ENCODE results near the gene EDIL3. TPM values are rescaled to one million over a fixed set of nuclear protein-coding genes. Genes with fewer than 3 reads are reported as not detected.

The EDIL3 gene
- total RNA-seq, 4 donors from 2014 or later = 9.4 to 21.5 (median 17.5) TPM

GRCh38 chr5:83919071-83920041 lies 465.3 kb downstream of the EDIL3 start:
- 63% methylated on average over 4 of the region's 4 CpGs for WGBS
- Histone ChIP-seq H3K9me3 (no peaks in the 10 kb centered on the region), H3K4me3 (no peak overlapping the region), H3K4me1 (no peaks in the 10 kb centered on the region), H3K36me3 (no peaks in the 10 kb centered on the region), H3K27me3 (no peaks in the 10 kb centered on the region), H3K27ac (no peak overlapping the region)
- DNase-seq (ENCODE audit: low spot score in 2 of 2) = no peak
- no peak for TF ChIP-seq POLR2AphosphoS5 (IDR thresholded peaks at IDR 0.05)
- no peak for TF ChIP-seq EP300 (IDR thresholded peaks at IDR 0.05)
- TF ChIP-seq POLR2A (IDR thresholded peaks at IDR 0.05) = no peak
- TF ChIP-seq, protein P1, sequence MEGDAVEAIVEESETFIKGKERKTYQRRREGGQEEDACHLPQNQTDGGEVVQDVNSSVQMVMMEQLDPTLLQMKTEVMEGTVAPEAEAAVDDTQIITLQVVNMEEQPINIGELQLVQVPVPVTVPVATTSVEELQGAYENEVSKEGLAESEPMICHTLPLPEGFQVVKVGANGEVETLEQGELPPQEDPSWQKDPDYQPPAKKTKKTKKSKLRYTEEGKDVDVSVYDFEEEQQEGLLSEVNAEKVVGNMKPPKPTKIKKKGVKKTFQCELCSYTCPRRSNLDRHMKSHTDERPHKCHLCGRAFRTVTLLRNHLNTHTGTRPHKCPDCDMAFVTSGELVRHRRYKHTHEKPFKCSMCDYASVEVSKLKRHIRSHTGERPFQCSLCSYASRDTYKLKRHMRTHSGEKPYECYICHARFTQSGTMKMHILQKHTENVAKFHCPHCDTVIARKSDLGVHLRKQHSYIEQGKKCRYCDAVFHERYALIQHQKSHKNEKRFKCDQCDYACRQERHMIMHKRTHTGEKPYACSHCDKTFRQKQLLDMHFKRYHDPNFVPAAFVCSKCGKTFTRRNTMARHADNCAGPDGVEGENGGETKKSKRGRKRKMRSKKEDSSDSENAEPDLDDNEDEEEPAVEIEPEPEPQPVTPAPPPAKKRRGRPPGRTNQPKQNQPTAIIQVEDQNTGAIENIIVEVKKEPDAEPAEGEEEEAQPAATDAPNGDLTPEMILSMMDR (IDR thresholded peaks at IDR 0.05) = no peak

DNA sequence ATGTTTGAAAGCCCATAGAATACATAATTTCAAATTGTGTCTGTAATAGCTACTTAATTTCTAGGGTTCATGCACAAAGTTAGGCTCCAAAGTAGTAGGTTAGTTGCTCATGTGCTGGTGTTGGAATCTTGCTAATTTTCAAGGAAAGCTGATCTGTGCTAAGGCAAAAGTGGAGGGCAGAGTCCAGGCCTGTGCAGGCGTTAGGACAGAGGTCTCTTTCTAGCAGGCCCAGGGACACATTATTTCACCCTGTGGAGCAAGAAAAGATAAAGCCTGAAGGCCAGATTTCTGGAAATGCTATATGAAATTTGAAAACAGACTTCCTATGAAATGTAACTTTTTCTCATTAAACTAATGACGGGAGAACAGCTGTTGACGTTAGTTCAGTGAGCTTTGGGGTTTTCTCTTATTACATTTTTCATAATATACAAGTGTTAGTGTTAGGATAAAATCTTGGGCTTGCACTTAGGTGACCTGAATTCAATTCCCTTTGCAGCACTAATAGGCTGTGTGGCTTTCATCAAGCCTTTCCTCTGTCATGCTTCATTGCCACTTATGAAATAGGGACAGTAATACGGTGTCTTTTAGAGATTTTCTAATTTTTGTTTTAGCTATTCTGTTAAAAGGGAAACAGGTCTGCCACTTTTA lies 467.3 kb downstream of the EDIL3 start:
- 68% methylated on average over 4 of the region's 4 CpGs for WGBS
- no peak overlapping the region for H3K27ac ChIP-seq
- DNase-seq (ENCODE audit: low spot score in 2 of 2) = no peak
- no peaks in the 10 kb centered on the region for H3K27me3 ChIP-seq
- no peaks in the 10 kb centered on the region for H3K4me1 ChIP-seq
- no peak overlapping the region for H3K4me3 ChIP-seq
- H3K9me3 ChIP-seq = no peaks in the 10 kb centered on the region
- TF ChIP-seq EP300 (IDR thresholded peaks at IDR 0.05) (no peak), POLR2A (IDR thresholded peaks at IDR 0.05) (no peak), POLR2AphosphoS5 (IDR thresholded peaks at IDR 0.05) (no peak)
- TF ChIP-seq, protein P1 (IDR thresholded peaks at IDR 0.05) = no peak
- no peaks in the 10 kb centered on the region for H3K36me3 ChIP-seq

DNA sequence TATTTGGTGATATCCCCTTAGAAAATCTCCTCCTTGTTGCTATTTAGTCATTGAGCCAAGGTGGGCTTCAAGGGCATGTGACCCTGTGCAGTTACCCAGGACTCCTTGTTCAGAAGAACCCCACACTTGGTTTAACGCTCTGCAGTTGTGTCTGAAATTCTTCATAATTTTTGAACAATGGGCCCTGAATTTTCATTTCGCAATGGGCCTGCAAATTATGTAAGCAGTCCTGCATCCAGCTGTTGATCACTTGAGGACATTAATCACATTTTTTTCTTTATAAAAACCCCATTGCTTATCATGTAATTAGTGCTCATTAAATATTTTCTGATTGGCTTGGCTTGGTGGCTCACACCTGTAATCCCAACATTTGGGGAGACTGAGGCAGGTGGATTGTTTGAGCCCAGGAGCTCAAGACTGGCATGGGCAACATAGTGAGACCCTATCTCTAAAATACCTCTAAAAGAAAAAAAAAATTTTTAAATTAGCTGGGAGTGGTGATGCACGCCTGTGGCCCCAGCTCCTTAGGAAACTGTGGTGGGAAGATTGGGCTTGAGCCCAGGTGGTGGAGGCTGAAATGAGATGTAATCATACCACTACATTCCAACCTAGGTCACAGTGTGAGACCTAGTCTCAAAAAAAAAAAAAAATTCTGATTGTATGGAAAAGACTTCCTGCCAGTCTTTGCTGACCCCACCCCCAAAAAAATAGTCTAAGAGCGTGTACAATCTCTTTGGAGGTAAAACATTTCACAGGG lies 469.8 kb downstream of the EDIL3 start:
- no peak for DNase-seq (ENCODE audit: low spot score in 2 of 2)
- no peak for TF ChIP-seq POLR2A (IDR thresholded peaks at IDR 0.05)
- TF ChIP-seq EP300 (IDR thresholded peaks at IDR 0.05) = no peak
- TF ChIP-seq, protein P1 (IDR thresholded peaks at IDR 0.05) = no peak
- no peak for TF ChIP-seq POLR2AphosphoS5 (IDR thresholded peaks at IDR 0.05)
- no peak overlapping the region for H3K4me3 ChIP-seq
- H3K4me1 ChIP-seq = no peaks in the 10 kb centered on the region
- no peak overlapping the region for H3K27ac ChIP-seq
- no peaks in the 10 kb centered on the region for H3K27me3 ChIP-seq
- H3K36me3 ChIP-seq = no peaks in the 10 kb centered on the region
- H3K9me3 ChIP-seq = no peaks in the 10 kb centered on the region
- WGBS = 81% methylated on average over 4 of the region's 4 CpGs

- Histone ChIP-seq H3K4me1 (no peaks in the 10 kb centered on the region), H3K9me3 (no peaks in the 10 kb centered on the region), H3K27me3 (no peaks in the 10 kb centered on the region), H3K36me3 (no peaks in the 10 kb centered on the region), H3K27ac (no peak overlapping the region), H3K4me3 (no peak overlapping the region)
- DNase-seq (ENCODE audit: low spot score in 2 of 2) = no peak
- no peak for TF ChIP-seq POLR2A (IDR thresholded peaks at IDR 0.05)
- TF ChIP-seq POLR2AphosphoS5 (IDR thresholded peaks at IDR 0.05) = no peak
- TF ChIP-seq, protein P1 (IDR thresholded peaks at IDR 0.05) = no peak
- no peak for TF ChIP-seq EP300 (IDR thresholded peaks at IDR 0.05)
- 61% methylated on average over 4 of the region's 4 CpGs for WGBS
Observed at GRCh38 chr5:83914199-83914598, 470.5 kb downstream of the EDIL3 start.

All from suprapubic skin (tissue), 4 donors.